Osteoblast (primary cell): ENCODE results near the gene PHOSPHO1. TPM values are rescaled to one million over a fixed set of nuclear protein-coding genes. Genes with fewer than 3 reads are reported as not detected.

Source experiments
- DNase-seq: peaks from one replicate; pipeline ENCODE4 v3.0.0; 2011; ENCODE audit warnings: low spot score, mixed read lengths; ENCODE audit not compliant: insufficient read length; ENCODE audit errors: missing footprints
- H2AFZ ChIP-seq: 2 replicates; pipeline ENCODE4 v1.6.0; 2011; ENCODE audit warnings: mild to moderate bottlenecking, low read length
- H3K27ac ChIP-seq: 2 replicates; pipeline ENCODE4 v1.5.1; 2011; ENCODE audit warnings: mild to moderate bottlenecking, low read depth, low read length, moderate library complexity
- H3K27me3 ChIP-seq: 2 replicates; pipeline ENCODE4 v1.6.0; 2012; ENCODE audit warnings: mild to moderate bottlenecking, control low read depth, inconsistent platforms, low read length, moderate library complexity; ENCODE audit not compliant: insufficient read depth
- H3K36me3 ChIP-seq: 2 replicates; pipeline ENCODE4 v1.5.1; 2011; ENCODE audit warnings: mild to moderate bottlenecking, low read length, control low read depth, moderate library complexity; ENCODE audit not compliant: insufficient read depth
- H3K4me1 ChIP-seq: 2 replicates; pipeline ENCODE4 v1.5.1; 2011; ENCODE audit warnings: mild to moderate bottlenecking, low read length, control low read depth, moderate library complexity; ENCODE audit not compliant: insufficient read depth
- H3K4me2 ChIP-seq: 2 replicates; pipeline ENCODE4 v1.6.0; 2011; ENCODE audit warnings: mild to moderate bottlenecking, low read length; ENCODE audit not compliant: insufficient read depth
- H3K4me3 ChIP-seq: fragments of 200-600 bp; sonication (generic); 3 replicates; pipeline ENCODE4 v1.5.1; 2012; ENCODE audit warnings: mild to moderate bottlenecking, low read length, inconsistent platforms; ENCODE audit not compliant: insufficient read depth
- H3K79me2 ChIP-seq: 2 replicates; pipeline ENCODE4 v1.6.0; 2012; ENCODE audit warnings: mild to moderate bottlenecking, low read length, control low read depth, inconsistent platforms; ENCODE audit not compliant: insufficient read depth
- H3K9me3 ChIP-seq: 2 replicates; pipeline ENCODE4 v1.5.1; 2011; ENCODE audit warnings: low read depth, low read length, control low read depth
- H4K20me1 ChIP-seq: 2 replicates; pipeline ENCODE4 v1.6.0; 2012; ENCODE audit warnings: mild to moderate bottlenecking, low read length, control low read depth; ENCODE audit not compliant: insufficient read depth
- CTCF ChIP-seq: IDR thresholded peaks from 2 replicates; pipeline ENCODE4 v1.5.1; 2011; ENCODE audit warnings: mild to moderate bottlenecking, low read depth, low read length, moderate library complexity; ENCODE audit errors: extremely low read depth
- total RNA-seq: library from RNA; depleted of rRNA; stranded (reverse); fragments of >200 nt; gene quantifications from 2 replicates; pipeline ENCODE4 v1.2.3, GENCODE V29; 2012

Gene PHOSPHO1
- total RNA-seq, 1 donor, result 0.36 TPM

GRCh38 chr17:49244839-49245238, 14.3 kb upstream of the PHOSPHO1 start:
- no peaks in the 10 kb centered on the region for H4K20me1 ChIP-seq
- H3K4me3 ChIP-seq, result no peak overlapping the region
- H3K36me3 ChIP-seq, result no peaks in the 10 kb centered on the region
- DNase-seq, result no peak
- H3K79me2 ChIP-seq, result no peaks in the 10 kb centered on the region
- TF ChIP-seq CTCF, result no peak
- peaks cover 6% of the 10 kb centered on the region for H3K27me3 ChIP-seq
- H3K4me1 ChIP-seq, result no peaks in the 10 kb centered on the region
- no peak overlapping the region for H3K27ac ChIP-seq
- no peak overlapping the region for H2AFZ ChIP-seq
- H3K4me2 ChIP-seq, result no peak overlapping the region
- no peaks in the 10 kb centered on the region for H3K9me3 ChIP-seq

- H3K36me3 ChIP-seq, result no peaks in the 10 kb centered on the region
- no peaks in the 10 kb centered on the region for H3K27me3 ChIP-seq
- no peak overlapping the region for H2AFZ ChIP-seq
These were observed 12.2 kb upstream of the PHOSPHO1 start for GRCh38 chr17:49242813-49243212.

GRCh38 chr17:49241692-49242397, 11.3 kb upstream of the PHOSPHO1 start:
- H3K36me3 ChIP-seq, result no peaks in the 10 kb centered on the region
- no peak overlapping the region for H3K4me3 ChIP-seq
- no peaks in the 10 kb centered on the region for H3K4me1 ChIP-seq
- H2AFZ ChIP-seq, result no peak overlapping the region
- H3K79me2 ChIP-seq, result no peaks in the 10 kb centered on the region
- no peaks in the 10 kb centered on the region for H4K20me1 ChIP-seq
- DNase-seq, result no peak
- no peak overlapping the region for H3K4me2 ChIP-seq
- no peak overlapping the region for H3K27ac ChIP-seq
- H3K27me3 ChIP-seq, result peaks cover 2% of the 10 kb centered on the region
- H3K9me3 ChIP-seq, result no peaks in the 10 kb centered on the region
- no peak for TF ChIP-seq CTCF

More at GRCh38 chr17:49242813-49243212, 12.2 kb upstream of the PHOSPHO1 start:
- Histone ChIP-seq H3K4me1 (no peaks in the 10 kb centered on the region), H3K4me2 (no peak overlapping the region), H3K79me2 (no peaks in the 10 kb centered on the region), H4K20me1 (no peaks in the 10 kb centered on the region), H3K9me3 (no peaks in the 10 kb centered on the region), H3K4me3 (no peak overlapping the region), H3K27ac (no peak overlapping the region)
- DNase-seq, result no peak
- no peak for TF ChIP-seq CTCF

GRCh38 chr17:49241040-49241439, 10.5 kb upstream of the PHOSPHO1 start:
- TF ChIP-seq CTCF, result no peak
- Histone ChIP-seq H2AFZ (no peak overlapping the region), H3K9me3 (no peaks in the 10 kb centered on the region), H3K27ac (no peak overlapping the region), H3K27me3 (peaks cover 2% of the 10 kb centered on the region), H3K4me3 (no peak overlapping the region), H3K36me3 (no peaks in the 10 kb centered on the region), H3K4me2 (no peak overlapping the region), H4K20me1 (no peaks in the 10 kb centered on the region), H3K79me2 (no peaks in the 10 kb centered on the region), H3K4me1 (no peaks in the 10 kb centered on the region)
- DNase-seq, result no peak
